ENCODE measurements around the gene SEMA3B. TPM values are rescaled to one million over a fixed set of nuclear protein-coding genes. Genes with fewer than 3 reads are reported as not detected.
A peak's percentile ranks its signal among the peaks of the same experiment; 100 is the strongest.

SEMA3B gene
- polyA plus RNA-seq, 2 donors: 5.2 to 7.8 TPM

DNA sequence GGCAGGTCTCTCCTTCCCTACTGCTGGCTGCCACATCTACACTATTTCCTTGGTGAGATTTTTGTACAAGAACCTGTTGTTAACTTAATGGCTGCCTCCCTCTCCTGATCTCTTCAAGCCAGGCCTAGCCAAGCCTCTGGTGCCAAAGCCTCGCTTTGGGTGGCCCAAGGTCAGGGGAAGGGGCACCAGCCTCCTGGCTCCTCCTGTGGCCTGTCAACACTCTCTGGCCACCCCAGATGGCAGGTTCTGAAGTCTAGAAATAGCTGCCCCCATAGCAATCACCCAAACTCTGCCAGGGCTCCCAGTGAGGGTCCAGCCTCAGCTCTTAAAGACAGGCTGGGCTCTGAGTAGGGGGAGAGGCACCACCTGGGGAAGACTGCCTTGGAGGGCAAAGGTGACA, 18.3 kb downstream of the SEMA3B start:
- H3K36me3 ChIP-seq (ENCODE audit: control insufficient read depth in 2 of 2, insufficient read depth in 2 of 2, low read length in 1 of 2): peaks cover 19 to 37% of the 10 kb centered on the region in 2 donors
- H3K27ac ChIP-seq (ENCODE audit: low read depth in 2 of 2, low read length in 1 of 2): no peak overlapping the region
- WGBS, 2 donors: 80 to 93% methylated on average over 1 of the region's 1 CpG
- no peak overlapping the region for H3K4me3 ChIP-seq (ENCODE audit: low read depth in 1 of 2, low read length in 2 of 2)
- peaks cover 2 to 7% of the 10 kb centered on the region in 2 donors for H3K4me1 ChIP-seq (ENCODE audit: control insufficient read depth in 2 of 2, insufficient read depth in 2 of 2, low read length in 1 of 2)
- H3K9me3 ChIP-seq (ENCODE audit: control insufficient read depth in 2 of 2, insufficient read depth in 1 of 2, low read depth in 1 of 2, low read length in 1 of 2): no peaks in the 10 kb centered on the region
- no peaks in the 10 kb centered on the region for H3K27me3 ChIP-seq (ENCODE audit: control insufficient read depth in 1 of 2, insufficient read depth in 2 of 2, low read length in 2 of 2)

GRCh38 chr3:50288387-50289007, 19.6 kb downstream of the SEMA3B start:
- Histone ChIP-seq H3K27me3 (ENCODE audit: control insufficient read depth in 1 of 2, insufficient read depth in 2 of 2, low read length in 2 of 2) (no peaks in the 10 kb centered on the region), H3K36me3 (ENCODE audit: control insufficient read depth in 2 of 2, insufficient read depth in 2 of 2, low read length in 1 of 2) (peaks cover 19 to 37% of the 10 kb centered on the region in 2 donors), H3K27ac (ENCODE audit: low read depth in 2 of 2, low read length in 1 of 2) (no peak overlapping the region), H3K9me3 (ENCODE audit: control insufficient read depth in 2 of 2, insufficient read depth in 1 of 2, low read depth in 1 of 2, low read length in 1 of 2) (no peaks in the 10 kb centered on the region), H3K4me3 (ENCODE audit: low read depth in 1 of 2, low read length in 2 of 2) (no peak overlapping the region), H3K4me1 (ENCODE audit: control insufficient read depth in 2 of 2, insufficient read depth in 2 of 2, low read length in 1 of 2) (peaks cover 2 to 18% of the 10 kb centered on the region in 2 donors)
- WGBS, 2 donors: 89 to 91% methylated on average over 23 of the region's 23 CpGs

GRCh38 chr3:50289130-50289529, 20.2 kb downstream of the SEMA3B start:
- Histone ChIP-seq H3K9me3 (ENCODE audit: control insufficient read depth in 2 of 2, insufficient read depth in 1 of 2, low read depth in 1 of 2, low read length in 1 of 2) (no peaks in the 10 kb centered on the region), H3K4me1 (ENCODE audit: control insufficient read depth in 2 of 2, insufficient read depth in 2 of 2, low read length in 1 of 2) (peaks cover 2 to 18% of the 10 kb centered on the region in 2 donors), H3K36me3 (ENCODE audit: control insufficient read depth in 2 of 2, insufficient read depth in 2 of 2, low read length in 1 of 2) (peaks cover 19 to 37% of the 10 kb centered on the region in 2 donors), H3K27me3 (ENCODE audit: control insufficient read depth in 1 of 2, insufficient read depth in 2 of 2, low read length in 2 of 2) (no peaks in the 10 kb centered on the region), H3K4me3 (ENCODE audit: low read depth in 1 of 2, low read length in 2 of 2) (no peak overlapping the region), H3K27ac (ENCODE audit: low read depth in 2 of 2, low read length in 1 of 2) (no peak overlapping the region)
- 97% methylated on average over 6 of the region's 6 CpGs for WGBS, 2 donors

DNA sequence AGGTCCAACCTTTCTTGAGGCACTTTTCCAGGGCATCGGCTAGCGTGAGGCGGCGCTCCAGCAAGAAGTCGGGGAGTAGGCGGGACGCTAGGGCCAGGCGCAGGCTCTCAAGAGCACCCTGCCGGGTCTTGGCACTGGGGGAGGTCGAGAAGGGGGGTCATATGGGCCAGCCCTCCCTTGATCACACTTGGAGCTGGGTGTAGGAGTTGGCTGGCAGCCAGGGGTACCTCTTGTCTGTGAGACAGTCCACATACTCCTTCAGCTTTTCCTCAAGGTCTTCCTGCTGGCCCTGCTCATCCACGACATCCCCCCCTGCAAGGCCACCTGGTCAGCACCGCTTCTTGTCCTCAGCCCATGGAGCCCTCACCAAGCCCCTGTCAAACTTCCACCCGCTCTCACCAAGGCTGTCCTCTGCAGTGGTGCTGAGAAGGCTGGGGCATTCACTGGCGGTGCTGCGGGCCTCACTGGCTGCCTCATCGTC, 21.3 kb downstream of the SEMA3B start:
- 85 to 91% methylated on average over 16 of the region's 16 CpGs for WGBS, 2 donors
- Histone ChIP-seq H3K36me3 (ENCODE audit: control insufficient read depth in 2 of 2, insufficient read depth in 2 of 2, low read length in 1 of 2) (peaks cover 19 to 37% of the 10 kb centered on the region in 2 donors), H3K9me3 (ENCODE audit: control insufficient read depth in 2 of 2, insufficient read depth in 1 of 2, low read depth in 1 of 2, low read length in 1 of 2) (no peaks in the 10 kb centered on the region), H3K27me3 (ENCODE audit: control insufficient read depth in 1 of 2, insufficient read depth in 2 of 2, low read length in 2 of 2) (no peaks in the 10 kb centered on the region), H3K4me1 (ENCODE audit: control insufficient read depth in 2 of 2, insufficient read depth in 2 of 2, low read length in 1 of 2) (peaks cover 2 to 18% of the 10 kb centered on the region in 2 donors), H3K4me3 (ENCODE audit: low read depth in 1 of 2, low read length in 2 of 2) (no peak overlapping the region), H3K27ac (ENCODE audit: low read depth in 2 of 2, low read length in 1 of 2) (no peak overlapping the region)

- Histone ChIP-seq H3K4me1 (ENCODE audit: control insufficient read depth in 2 of 2, insufficient read depth in 2 of 2, low read length in 1 of 2) (peaks cover 2 to 18% of the 10 kb centered on the region in 2 donors), H3K36me3 (ENCODE audit: control insufficient read depth in 2 of 2, insufficient read depth in 2 of 2, low read length in 1 of 2) (peaks cover 14 to 32% of the 10 kb centered on the region in 2 donors)
Measured at GRCh38 chr3:50292159-50293078, 23.5 kb downstream of the SEMA3B start, which contains the start of gene IFRD2. IFRD2 (minus strand) TSS chr3:50292429; CDS start chr3:50292274, 155 bp downstream.

GRCh38 chr3:50293079-50293801, 24.3 kb downstream of the SEMA3B start:
- Histone ChIP-seq H3K27ac (ENCODE audit: low read depth in 2 of 2, low read length in 1 of 2) (peak overlapping the region; percentile 85 to 92), H3K4me1 (ENCODE audit: control insufficient read depth in 2 of 2, insufficient read depth in 2 of 2, low read length in 1 of 2) (peaks cover 2 to 18% of the 10 kb centered on the region in 2 donors), H3K36me3 (ENCODE audit: control insufficient read depth in 2 of 2, insufficient read depth in 2 of 2, low read length in 1 of 2) (peaks cover 14 to 26% of the 10 kb centered on the region in 2 donors), H3K27me3 (ENCODE audit: control insufficient read depth in 1 of 2, insufficient read depth in 2 of 2, low read length in 2 of 2) (no peaks in the 10 kb centered on the region), H3K9me3 (ENCODE audit: control insufficient read depth in 2 of 2, insufficient read depth in 1 of 2, low read depth in 1 of 2, low read length in 1 of 2) (no peaks in the 10 kb centered on the region), H3K4me3 (ENCODE audit: low read depth in 1 of 2, low read length in 2 of 2) (no peak overlapping the region)
- WGBS, 2 donors: 71 to 77% methylated on average over 12 of the region's 12 CpGs

More at GRCh38 chr3:50292159-50293078, 23.5 kb downstream of the SEMA3B start, which contains the start of gene IFRD2:
- Histone ChIP-seq H3K9me3 (ENCODE audit: control insufficient read depth in 2 of 2, insufficient read depth in 1 of 2, low read depth in 1 of 2, low read length in 1 of 2) (no peaks in the 10 kb centered on the region), H3K4me3 (ENCODE audit: low read depth in 1 of 2, low read length in 2 of 2) (peak within 1 kb of the TSS; percentile 88 to 95), H3K27me3 (ENCODE audit: control insufficient read depth in 1 of 2, insufficient read depth in 2 of 2, low read length in 2 of 2) (no peaks in the 10 kb centered on the region), H3K27ac (ENCODE audit: low read depth in 2 of 2, low read length in 1 of 2) (peak within 1 kb of the TSS; percentile 85 to 92)
- 1% methylated on average over 66 to 67 of the region's 67 CpGs for WGBS, 2 donors

DNA sequence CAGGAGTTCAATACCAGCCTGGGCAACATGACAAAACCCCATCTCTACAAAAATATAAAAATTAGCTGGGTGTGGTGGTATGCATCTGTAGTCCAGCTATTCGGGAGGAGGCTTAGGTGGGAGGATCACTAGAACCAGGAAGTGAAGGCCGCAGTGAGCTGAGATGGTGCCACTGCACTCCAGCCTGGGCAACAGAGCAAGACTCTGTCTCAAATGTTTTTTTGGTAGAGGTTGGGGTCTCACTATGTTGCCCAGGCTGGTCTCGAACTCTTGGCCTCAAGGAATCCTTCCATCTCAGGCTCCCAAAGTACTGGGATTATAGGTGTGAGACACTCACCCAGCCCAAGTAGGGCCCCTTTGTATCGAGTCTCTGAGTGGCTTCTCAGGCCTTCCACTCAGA, 25.1 kb downstream of the SEMA3B start:
- Histone ChIP-seq H3K27me3 (ENCODE audit: control insufficient read depth in 1 of 2, insufficient read depth in 2 of 2, low read length in 2 of 2) (no peaks in the 10 kb centered on the region), H3K4me3 (ENCODE audit: low read depth in 1 of 2, low read length in 2 of 2) (no peak overlapping the region), H3K4me1 (ENCODE audit: control insufficient read depth in 2 of 2, insufficient read depth in 2 of 2, low read length in 1 of 2) (peaks cover 2 to 22% of the 10 kb centered on the region in 2 donors), H3K9me3 (ENCODE audit: control insufficient read depth in 2 of 2, insufficient read depth in 1 of 2, low read depth in 1 of 2, low read length in 1 of 2) (no peaks in the 10 kb centered on the region), H3K27ac (ENCODE audit: low read depth in 2 of 2, low read length in 1 of 2) (no peak overlapping the region), H3K36me3 (ENCODE audit: control insufficient read depth in 2 of 2, insufficient read depth in 2 of 2, low read length in 1 of 2) (peaks cover 8 to 17% of the 10 kb centered on the region in 2 donors)
- 86 to 92% methylated on average over 4 of the region's 4 CpGs for WGBS, 2 donors

DNA sequence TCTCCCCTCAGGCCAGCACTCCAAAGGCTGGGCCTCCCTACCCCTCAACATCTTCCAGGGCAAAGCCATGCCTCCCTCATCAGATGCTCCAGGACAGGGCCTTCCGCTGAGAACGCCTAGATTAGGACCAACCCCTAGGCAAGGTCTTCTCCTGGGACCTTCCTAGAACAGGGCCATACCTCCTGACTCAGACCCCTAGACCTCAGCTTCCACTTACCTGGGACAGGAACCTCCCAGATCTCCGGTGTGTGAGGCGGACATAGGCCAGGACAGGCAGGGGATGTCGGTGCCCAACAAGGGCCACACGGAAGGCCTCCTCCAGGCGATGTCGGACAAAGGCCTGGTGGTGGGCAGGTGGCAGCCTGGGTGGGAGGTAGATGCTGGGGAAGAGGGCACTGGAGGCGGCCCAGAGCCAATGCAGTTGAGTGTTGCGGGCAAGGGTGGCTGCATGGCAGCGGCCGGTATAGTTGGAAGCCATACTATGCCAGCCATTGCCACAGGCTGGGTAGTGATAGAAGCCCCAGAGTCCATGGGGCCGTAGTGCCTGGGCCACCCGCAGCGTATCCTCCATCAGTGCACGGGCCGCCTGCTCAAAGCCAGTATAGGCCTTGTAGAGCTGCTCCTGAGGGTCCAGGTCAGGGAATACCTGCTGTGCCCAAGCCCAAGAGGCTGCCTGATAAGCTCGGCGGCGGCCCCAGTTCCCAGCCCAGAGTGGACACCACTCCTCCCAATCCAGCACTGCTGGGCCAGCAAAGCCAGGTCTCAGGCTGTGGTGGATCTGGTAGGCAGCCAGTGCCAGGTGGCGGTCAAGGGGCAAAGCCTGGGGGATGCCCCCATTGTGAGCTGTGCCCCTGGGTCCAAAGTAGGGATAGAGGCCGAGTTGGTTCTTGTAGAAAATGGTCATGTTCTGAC, 25.8 kb downstream of the SEMA3B start:
- H3K36me3 ChIP-seq (ENCODE audit: control insufficient read depth in 2 of 2, insufficient read depth in 2 of 2, low read length in 1 of 2): peaks cover 4 to 11% of the 10 kb centered on the region in 2 donors
- no peak overlapping the region for H3K27ac ChIP-seq (ENCODE audit: low read depth in 2 of 2, low read length in 1 of 2)
- no peaks in the 10 kb centered on the region for H3K9me3 ChIP-seq (ENCODE audit: control insufficient read depth in 2 of 2, insufficient read depth in 1 of 2, low read depth in 1 of 2, low read length in 1 of 2)
- 92 to 94% methylated on average over 22 of the region's 22 CpGs for WGBS, 2 donors
- peaks cover 2 to 22% of the 10 kb centered on the region in 2 donors for H3K4me1 ChIP-seq (ENCODE audit: control insufficient read depth in 2 of 2, insufficient read depth in 2 of 2, low read length in 1 of 2)
- no peak overlapping the region for H3K4me3 ChIP-seq (ENCODE audit: low read depth in 1 of 2, low read length in 2 of 2)
- H3K27me3 ChIP-seq (ENCODE audit: control insufficient read depth in 1 of 2, insufficient read depth in 2 of 2, low read length in 2 of 2): no peaks in the 10 kb centered on the region
